GM21619 (cell line): ENCODE measurements around the gene AGFG2.

Experiments used
- ATAC-seq: cut with Tn5 transposase; IDR thresholded peaks from one replicate; pipeline ENCODE4 v1.9.1; 2021; ENCODE audit not compliant: unreplicated experiment

AGFG2 gene

DNA sequence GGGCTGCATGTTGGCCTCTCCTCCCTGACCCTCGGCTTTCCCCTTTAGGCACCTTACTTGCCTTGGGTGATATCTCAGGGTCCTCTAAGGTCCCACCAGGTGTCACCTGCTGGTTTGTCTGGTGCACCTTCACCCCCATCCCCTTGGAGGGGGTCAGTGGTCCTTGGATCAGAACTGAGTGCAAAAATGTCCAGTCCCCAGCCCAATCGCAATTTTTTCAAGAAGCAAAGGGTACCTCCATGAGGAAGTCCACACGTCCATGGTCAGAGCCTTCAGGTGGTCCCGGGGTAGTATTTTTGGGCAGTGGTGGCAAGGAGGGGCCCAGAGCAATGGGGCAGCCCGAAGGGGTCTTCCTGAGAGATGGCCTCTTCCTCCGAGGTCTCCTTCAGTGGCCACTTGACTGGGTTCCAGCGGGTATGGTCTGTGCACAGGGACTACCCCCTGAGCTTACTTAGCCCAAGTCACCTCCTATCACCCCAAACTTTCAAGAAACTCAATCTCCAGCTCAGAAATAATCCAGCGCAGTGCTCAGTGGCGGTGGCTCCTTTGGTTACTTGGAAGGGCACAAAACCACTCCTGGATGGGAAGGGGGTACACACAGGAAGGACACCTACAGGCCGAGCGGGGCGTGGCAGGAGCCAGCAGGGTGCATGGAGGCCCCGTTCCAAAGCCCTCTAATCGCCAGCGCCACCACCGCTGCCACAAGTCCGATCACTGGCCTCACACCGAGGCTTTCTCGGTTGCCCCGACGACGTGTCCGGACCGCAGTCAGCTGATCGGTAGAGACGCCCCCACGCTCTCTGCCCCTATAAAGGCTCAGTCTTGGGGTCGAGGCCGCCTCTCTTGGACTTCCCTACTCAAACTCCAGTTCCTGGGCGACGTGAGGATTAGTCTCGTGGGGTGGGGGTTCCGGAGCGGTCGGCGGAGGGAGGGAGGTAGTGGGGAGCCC is 30.2 kb downstream of the AGFG2 start:
- no peak for ATAC-seq

DNA sequence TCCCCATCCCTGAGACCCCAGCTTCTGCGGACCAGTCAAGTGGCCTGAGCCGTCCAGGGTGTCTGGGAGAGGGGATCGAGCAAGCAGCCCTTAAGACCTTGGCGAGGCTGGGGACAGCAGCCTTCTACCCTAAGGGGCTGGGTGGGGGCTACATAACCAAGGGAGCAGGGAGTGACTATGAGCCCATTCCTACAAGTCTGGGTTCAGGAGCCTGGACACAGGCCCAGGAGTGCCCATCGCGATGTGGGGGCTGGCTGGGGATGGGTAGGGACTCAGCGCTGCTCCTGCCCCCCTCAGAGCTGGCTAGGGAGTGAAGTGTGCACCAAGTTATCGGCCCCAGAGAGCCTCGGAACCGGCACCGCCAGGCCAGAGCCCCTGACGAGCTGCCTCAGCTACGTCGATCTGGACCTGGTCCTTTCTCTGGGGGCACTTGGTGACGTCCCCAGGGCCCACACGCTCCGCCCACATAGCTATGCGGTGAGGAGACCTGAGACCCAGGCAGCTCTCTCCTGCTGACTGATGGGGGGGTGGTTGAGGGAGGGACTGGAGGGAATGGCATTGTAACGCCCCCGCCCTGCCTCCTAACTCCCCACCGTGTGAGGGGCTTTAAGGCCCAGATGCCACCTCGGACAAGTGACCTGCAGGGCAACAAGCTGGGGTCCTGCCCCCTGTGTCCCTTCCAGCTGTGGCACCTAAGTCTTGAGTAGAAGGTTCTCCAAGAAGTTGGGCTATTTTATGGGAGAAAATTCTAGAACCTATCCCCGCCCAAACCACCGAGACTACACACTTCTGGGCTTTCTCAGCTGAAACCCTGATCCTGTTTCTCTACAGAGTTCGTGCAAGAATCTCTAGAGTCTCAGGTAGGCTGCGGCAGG is 32.2 kb downstream of the AGFG2 start:
- no peak for ATAC-seq

DNA sequence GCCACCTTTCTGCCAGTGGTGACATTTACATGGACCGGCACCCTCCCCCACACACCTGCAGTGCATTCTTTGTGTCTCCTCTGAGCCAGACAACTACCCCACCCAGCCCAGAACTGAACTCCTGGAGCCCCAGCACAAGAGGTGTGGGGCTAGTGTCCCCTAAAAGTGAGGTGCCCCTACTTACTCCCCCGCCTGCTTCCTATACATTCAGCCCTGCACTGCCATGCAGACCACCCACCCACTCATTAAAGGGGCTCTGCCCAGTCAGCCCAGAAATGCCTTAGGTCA is 32.8 kb downstream of the AGFG2 start:
- ATAC-seq = no peak

- ATAC-seq = no peak
Measured at GRCh38 chr7:100572281-100572948, 33.4 kb downstream of the AGFG2 start.

DNA sequence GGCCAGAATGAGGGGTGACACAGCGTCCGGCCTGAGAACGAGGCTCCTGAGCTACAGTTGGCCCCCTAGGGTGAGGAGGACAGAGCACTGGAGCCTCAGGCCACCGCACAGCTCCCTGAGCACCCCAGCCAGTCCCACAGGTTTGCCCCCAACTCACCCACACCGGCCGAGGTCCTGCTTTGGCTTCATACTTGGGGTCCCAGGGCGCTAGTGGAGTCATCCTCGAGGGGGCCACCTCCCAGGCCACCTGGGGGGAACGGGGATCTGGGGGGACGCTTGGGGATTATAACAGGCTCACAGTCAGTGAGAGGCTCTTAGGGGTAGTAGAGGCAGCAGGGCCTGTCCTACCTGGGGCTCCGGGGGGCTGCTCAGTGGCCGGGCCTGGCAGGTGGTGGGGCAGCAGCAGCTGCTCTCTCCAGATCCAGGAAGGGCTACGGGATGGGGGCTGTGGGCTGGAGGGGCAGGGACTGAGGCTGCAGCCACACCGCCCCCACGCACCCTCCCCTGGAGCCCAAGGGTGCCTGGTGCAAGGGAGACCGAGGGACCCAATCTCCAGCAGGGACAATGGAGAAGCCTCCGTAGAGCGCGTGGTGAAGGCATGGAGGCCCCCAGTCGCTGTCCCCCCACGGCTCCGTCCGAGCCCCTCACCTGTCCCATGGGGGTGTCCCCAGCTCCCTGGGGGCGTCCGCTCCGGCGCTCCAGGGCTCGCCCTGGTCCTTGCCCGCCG is 34.1 kb downstream of the AGFG2 start:
- no peak for ATAC-seq

DNA sequence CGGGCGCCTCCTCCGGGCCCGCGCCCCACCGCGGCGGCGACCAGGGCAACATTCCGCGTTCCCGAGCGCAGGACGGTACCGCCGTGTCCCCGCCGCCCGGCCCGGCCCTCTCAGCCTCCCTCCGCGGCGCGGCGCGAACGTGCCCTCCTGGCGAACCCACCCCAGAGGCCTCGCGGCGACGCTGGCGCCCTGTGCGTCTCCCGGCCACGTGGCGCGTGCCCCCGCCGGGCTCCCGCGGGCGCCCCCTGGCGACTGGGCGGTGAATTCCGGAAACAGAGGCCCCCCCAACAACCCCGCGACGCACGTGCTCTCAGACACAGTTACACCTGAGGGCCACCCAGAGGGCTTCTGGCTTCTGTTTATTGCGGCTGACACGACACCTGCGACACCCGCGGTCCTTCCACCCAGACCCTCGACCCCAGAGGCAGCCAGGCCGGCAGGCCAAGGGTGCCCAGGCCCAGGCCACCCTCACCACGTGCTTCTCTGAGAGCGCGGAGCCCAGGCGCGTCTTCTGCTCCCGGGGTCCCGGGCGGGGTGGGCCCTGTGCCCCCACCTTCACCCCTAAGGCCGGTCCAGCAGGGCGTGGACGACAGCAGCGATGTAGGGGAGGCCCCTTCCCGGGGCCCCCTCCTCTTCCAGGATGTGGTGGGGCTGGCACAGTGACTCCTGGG is 34.8 kb downstream of the AGFG2 start, which contains the start of gene SAP25:
Gene SAP25, minus strand, starts transcription at position 210 of the 671 bp plus-strand sequence. Its CDS starts 158 bp downstream, at position 52.
- no peak for ATAC-seq

GRCh38 chr7:100574362-100575205 is 35.6 kb downstream of the AGFG2 start:
- ATAC-seq = no peak

- no peak for ATAC-seq
Measured at GRCh38 chr7:100575206-100575631, 36.2 kb downstream of the AGFG2 start.

DNA sequence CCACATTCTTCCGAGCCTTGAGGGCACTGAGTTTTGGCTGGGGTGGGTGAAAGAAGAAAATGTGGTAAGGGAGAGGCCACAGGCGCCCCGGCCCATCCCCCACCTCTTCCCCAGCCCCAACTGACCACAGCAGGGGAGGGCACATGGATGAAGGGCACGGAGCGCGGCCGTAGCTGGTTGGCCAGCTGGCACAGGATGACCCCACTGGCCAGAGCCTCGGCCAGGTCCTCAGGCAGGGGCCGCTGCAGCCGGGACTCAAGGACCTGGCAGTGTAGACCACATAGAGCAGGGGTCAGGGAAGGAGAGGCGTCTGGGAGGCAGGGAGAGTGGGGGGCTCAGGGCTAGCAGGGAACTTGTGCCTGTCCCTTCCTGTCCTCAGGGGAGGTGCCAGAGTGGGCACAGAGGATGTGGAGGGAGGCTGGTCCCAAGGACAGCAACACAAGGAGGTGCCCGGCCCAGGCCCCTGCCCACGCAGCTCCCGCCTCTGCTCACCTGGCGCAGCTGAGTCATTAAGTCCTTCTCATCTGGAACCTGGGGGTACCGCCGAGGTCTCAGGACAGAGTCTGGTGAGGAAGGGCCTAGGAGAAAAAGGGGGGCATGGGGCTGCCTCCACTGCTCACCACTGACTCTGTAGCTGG is 36.9 kb downstream of the AGFG2 start:
- no peak for ATAC-seq

- no peak for ATAC-seq
Measured at GRCh38 chr7:100576384-100576993, 37.5 kb downstream of the AGFG2 start.

GRCh38 chr7:100577103-100577502 is 38.1 kb downstream of the AGFG2 start:
- no peak for ATAC-seq

DNA sequence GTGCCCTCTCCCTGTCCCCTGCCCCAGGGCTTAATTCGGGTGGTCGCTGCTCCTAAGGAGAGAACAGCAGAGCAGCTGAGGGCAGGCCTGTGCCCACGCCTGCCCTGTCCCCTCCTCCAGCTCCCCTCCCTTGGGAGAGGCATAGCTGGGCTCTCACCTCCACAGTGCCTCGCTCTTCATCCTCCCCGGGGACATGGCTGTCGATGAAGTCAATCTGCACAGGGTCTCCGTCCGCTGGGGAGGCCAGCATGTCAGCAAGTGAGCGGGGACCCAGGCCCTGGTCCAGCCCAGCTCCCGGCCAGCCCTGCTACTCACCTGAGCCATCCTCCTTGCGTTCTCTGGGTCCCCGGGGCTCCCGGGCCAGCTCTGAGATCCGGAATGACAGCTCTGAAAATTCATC is 38.5 kb downstream of the AGFG2 start:
- no peak for ATAC-seq

GRCh38 chr7:100578246-100579183 is 39.5 kb downstream of the AGFG2 start:
- ATAC-seq = no peak

GRCh38 chr7:100580466-100581283 is 41.7 kb downstream of the AGFG2 start:
- ATAC-seq = no peak

DNA sequence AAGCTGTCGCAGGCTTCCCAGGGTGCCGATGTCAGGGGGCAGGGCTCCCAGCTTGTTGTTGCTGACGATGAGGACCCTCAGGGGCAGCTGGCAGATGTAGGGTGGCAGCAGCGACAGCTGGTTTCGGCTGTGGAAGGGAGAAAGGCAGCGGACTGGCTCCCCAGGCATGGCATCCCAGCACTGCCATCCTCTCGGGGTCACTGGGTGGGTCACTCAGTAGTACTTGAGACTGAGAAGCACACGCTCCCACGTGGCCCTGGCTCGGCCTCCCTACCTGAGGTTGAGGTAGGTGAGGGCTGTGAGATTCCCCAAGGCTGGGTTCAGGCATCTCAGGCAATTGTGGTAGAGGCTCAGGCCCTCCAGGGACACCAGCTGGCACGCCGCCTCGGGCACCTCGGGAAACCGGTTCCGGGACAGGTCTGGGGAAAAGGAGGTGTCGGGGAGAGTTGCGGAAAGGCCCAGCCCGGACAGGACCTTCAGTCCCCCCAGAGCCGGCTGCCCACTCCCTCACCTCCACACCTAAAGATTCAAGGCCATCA is 43.1 kb downstream of the AGFG2 start:
- no peak for ATAC-seq

GRCh38 chr7:100582650-100583049 is 43.6 kb downstream of the AGFG2 start:
- no peak for ATAC-seq
